GM10248 (cell line): ENCODE data around the gene MET.
"Not testable (repeated sequence)": the region's sequence is repeated elsewhere in the genome, so short reads cannot be mapped to it uniquely, and the experiment has no call there.

ENCODE experiments used
- CTCF ChIA-PET: fragments of 300-600 bp; sonication (Branson Sonifier 250); formaldehyde crosslinking; extraction: SDS; loops from one replicate; lab custom pipeline; 2021; ENCODE audit warnings: antibody characterized with exemption; lab: Yijun Ruan, JAX
- POLR2A ChIA-PET: fragments of 350-650 bp; sonication (Branson Sonifier 250); formaldehyde crosslinking; extraction: SDS; loops from one replicate; lab custom pipeline; 2020; ENCODE audit warnings: antibody characterized with exemption; lab: Yijun Ruan, JAX
- DNase-seq: peaks from one replicate; pipeline ENCODE4 v3.0.0; 2012; ENCODE audit errors: extremely low spot score
- TF ChIP-seq, protein P1 (sequence below): IDR thresholded peaks from 2 replicates; pipeline ENCODE4 v1.5.1; 2012; ENCODE audit warnings: mild to moderate bottlenecking, low read depth; ENCODE audit errors: extremely low read depth, missing control alignments, control extremely low read depth

MET gene

GRCh38 chr7:116815041-116815440 is 143.0 kb downstream of the MET start:
- no peak for DNase-seq
- POLR2A ChIA-PET = no interaction called here
- CTCF ChIA-PET = interaction anchor here (1.0 to 3.2 kb wide), 3 partner anchors 13 to 223 kb away, joined by 3 to 12 read pairs (median 6); no protein-coding TSS in a partner anchor
- TF ChIP-seq, protein P1, sequence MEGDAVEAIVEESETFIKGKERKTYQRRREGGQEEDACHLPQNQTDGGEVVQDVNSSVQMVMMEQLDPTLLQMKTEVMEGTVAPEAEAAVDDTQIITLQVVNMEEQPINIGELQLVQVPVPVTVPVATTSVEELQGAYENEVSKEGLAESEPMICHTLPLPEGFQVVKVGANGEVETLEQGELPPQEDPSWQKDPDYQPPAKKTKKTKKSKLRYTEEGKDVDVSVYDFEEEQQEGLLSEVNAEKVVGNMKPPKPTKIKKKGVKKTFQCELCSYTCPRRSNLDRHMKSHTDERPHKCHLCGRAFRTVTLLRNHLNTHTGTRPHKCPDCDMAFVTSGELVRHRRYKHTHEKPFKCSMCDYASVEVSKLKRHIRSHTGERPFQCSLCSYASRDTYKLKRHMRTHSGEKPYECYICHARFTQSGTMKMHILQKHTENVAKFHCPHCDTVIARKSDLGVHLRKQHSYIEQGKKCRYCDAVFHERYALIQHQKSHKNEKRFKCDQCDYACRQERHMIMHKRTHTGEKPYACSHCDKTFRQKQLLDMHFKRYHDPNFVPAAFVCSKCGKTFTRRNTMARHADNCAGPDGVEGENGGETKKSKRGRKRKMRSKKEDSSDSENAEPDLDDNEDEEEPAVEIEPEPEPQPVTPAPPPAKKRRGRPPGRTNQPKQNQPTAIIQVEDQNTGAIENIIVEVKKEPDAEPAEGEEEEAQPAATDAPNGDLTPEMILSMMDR = no peak

GRCh38 chr7:116820149-116820548 is 148.2 kb downstream of the MET start:
- TF ChIP-seq, protein P1 = no peak
- CTCF ChIA-PET = interaction anchor here (1.2 to 1.6 kb wide), 2 partner anchors 229 to 582 kb away, joined by 3 to 6 read pairs; no protein-coding TSS in a partner anchor
- DNase-seq = no peak
- POLR2A ChIA-PET = no interaction called here

GRCh38 chr7:116821647-116822046 is 149.7 kb downstream of the MET start:
- CTCF ChIA-PET, POLR2A ChIA-PET, DNase-seq: not testable (repeated sequence)

DNA sequence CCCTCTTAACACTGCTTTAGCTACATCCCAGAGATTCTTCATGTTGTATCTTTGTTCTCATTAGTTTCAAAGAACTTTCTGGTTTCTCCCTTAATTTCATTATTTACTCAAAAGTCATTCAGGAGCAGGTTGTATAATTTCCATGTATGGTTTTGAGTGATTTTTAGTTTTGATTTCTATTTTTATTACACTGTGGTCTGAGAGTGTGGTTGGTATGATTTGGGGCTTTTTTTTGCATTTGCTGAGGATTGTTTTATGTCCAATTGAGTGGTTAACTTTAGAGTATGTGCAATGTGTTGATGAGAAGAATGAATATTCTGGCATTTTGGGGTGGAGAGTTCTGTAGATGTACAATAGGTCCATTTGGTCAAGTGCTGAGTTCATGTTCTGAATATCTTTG is 152.5 kb downstream of the MET start:
- POLR2A ChIA-PET = no interaction called here
- CTCF ChIA-PET = no interaction called here
- no peak for DNase-seq
- TF ChIP-seq, protein P1 = no peak

- ChIA-PET POLR2A (no interaction called here), CTCF (interaction anchor here (1.0 to 1.4 kb wide), 2 partner anchors 11 to 13 kb away, joined by 3 to 5 read pairs; no protein-coding TSS in a partner anchor)
- DNase-seq = no peak
- TF ChIP-seq, protein P1 = peak; percentile 4
Measured at GRCh38 chr7:116828281-116828680, 156.3 kb downstream of the MET start.

DNA sequence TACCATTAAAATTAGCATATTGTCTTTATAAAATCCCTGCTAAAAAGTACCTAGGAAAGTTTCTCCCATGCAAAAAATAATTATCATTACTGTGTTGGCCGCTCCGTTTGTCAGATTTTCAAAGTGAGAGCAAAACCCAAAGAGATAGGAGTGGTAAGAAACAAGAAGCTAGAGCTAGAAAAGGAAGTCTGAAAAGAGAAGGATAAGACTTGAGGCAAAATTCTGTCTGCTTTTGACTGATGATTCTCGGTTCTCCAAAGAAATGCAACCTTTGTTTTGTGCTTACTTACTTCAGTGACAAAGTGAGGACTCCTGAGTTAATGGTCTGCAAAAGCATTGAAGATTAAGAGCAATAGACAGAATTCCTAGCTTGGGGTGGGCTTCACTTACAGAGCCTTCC is 157.0 kb downstream of the MET start:
- TF ChIP-seq, protein P1 = no peak
- POLR2A ChIA-PET = no interaction called here

DNA sequence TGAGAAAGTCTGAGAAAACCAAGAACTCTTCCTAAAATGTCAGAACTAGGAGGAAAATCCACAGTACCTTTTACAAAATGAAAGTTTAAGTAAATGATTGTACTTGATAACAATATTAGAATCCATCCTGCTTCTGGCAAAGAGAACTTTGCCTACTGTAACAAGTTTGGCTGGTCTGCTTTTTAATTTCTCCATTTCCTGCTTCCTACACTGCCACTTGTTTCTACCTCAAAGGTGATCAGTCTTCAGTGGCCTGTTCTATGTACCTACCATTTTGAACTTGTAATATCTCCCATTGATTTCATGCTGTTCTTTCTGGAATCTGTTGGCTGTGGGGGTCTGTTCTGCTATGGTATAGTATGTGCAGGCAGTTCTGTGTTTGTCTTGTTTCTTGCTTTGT is 157.5 kb downstream of the MET start:
- ChIA-PET CTCF (interaction anchor here (1.3 kb wide), 1 partner anchor 9 kb away, joined by 3 read pairs; no protein-coding TSS in a partner anchor), POLR2A (no interaction called here)
- TF ChIP-seq, protein P1 = no peak
- DNase-seq = no peak

More for the DNA sequence above, 157.0 kb downstream of the MET start:
- no peak for DNase-seq
- CTCF ChIA-PET = interaction anchor here (1.3 kb wide), 1 partner anchor 10 kb away, joined by 3 read pairs; no protein-coding TSS in a partner anchor
